SKM-1 treated with dmso at 0.1 percent for 144 hours (cell line): Measurements from ENCODE around the gene KCNMA1.

Experiments used
- DNase-seq: peaks from one replicate; lab custom pipeline; 2025; ENCODE audit not compliant: unreplicated experiment; lab: John Stamatoyannopoulos, UW

Gene KCNMA1

GRCh38 chr10:76939933-76940468 is 697.6 kb downstream of the KCNMA1 start:
- no peak for DNase-seq

GRCh38 chr10:76937181-76937600 is 700.4 kb downstream of the KCNMA1 start:
- no peak for DNase-seq

GRCh38 chr10:76935941-76936613 is 701.5 kb downstream of the KCNMA1 start:
- no peak for DNase-seq

GRCh38 chr10:76928565-76928964 is 709.0 kb downstream of the KCNMA1 start:
- DNase-seq, result no peak

- no peak for DNase-seq
These were observed 711.8 kb downstream of the KCNMA1 start for GRCh38 chr10:76925636-76926405.

GRCh38 chr10:76922666-76923065 is 714.9 kb downstream of the KCNMA1 start:
- no peak for DNase-seq

- no peak for DNase-seq
These were observed 716.1 kb downstream of the KCNMA1 start for GRCh38 chr10:76921383-76922010.

- no peak for DNase-seq
These were observed 717.0 kb downstream of the KCNMA1 start for GRCh38 chr10:76920581-76920980.

GRCh38 chr10:76918106-76918505 is 719.5 kb downstream of the KCNMA1 start:
- no peak for DNase-seq

GRCh38 chr10:76917071-76917470 is 720.5 kb downstream of the KCNMA1 start:
- DNase-seq, result no peak

- no peak for DNase-seq
These were observed 721.1 kb downstream of the KCNMA1 start for GRCh38 chr10:76916536-76916935.

GRCh38 chr10:76915316-76915715 is 722.3 kb downstream of the KCNMA1 start:
- DNase-seq, result no peak

- DNase-seq, result no peak
These were observed 726.4 kb downstream of the KCNMA1 start for GRCh38 chr10:76911184-76911583.

- no peak for DNase-seq
These were observed 727.2 kb downstream of the KCNMA1 start for GRCh38 chr10:76910184-76910962.

GRCh38 chr10:76906256-76906655 is 731.4 kb downstream of the KCNMA1 start:
- DNase-seq, result no peak

- no peak for DNase-seq
These were observed 732.4 kb downstream of the KCNMA1 start for GRCh38 chr10:76905251-76905650.

GRCh38 chr10:76903387-76903945 is 734.1 kb downstream of the KCNMA1 start:
- no peak for DNase-seq

- DNase-seq, result no peak
These were observed 734.7 kb downstream of the KCNMA1 start for GRCh38 chr10:76902949-76903348.

GRCh38 chr10:76901701-76902100 is 735.9 kb downstream of the KCNMA1 start:
- DNase-seq, result no peak

GRCh38 chr10:76899490-76899889 is 738.1 kb downstream of the KCNMA1 start:
- no peak for DNase-seq
